ENCODE data around the gene ZDHHC1.
"Not testable (repeated sequence)": the region's sequence is repeated elsewhere in the genome, so short reads cannot be mapped to it uniquely, and the experiment has no call there.

ZDHHC1 gene

GRCh38 chr16:67390816-67391423, 25.4 kb downstream of the ZDHHC1 start:
- Mint-ChIP-seq H3K4me1 (ENCODE audit: low read depth) (peaks cover 9% of the 10 kb centered on the region), H3K27ac (no peak overlapping the region), H3K4me3 (no peak overlapping the region), H3K27me3 (peaks cover 24% of the 10 kb centered on the region), H3K9me3 (no peaks in the 10 kb centered on the region), H3K36me3 (ENCODE audit: low read depth) (no peaks in the 10 kb centered on the region)

- Mint-ChIP-seq H3K27me3 (peaks cover 16% of the 10 kb centered on the region), H3K4me1 (ENCODE audit: low read depth) (peaks cover 13% of the 10 kb centered on the region)
These were observed 26.1 kb downstream of the ZDHHC1 start for GRCh38 chr16:67389911-67390815.

GRCh38 chr16:67388591-67388990, 27.7 kb downstream of the ZDHHC1 start:
- H3K27me3 Mint-ChIP-seq: peaks cover 8% of the 10 kb centered on the region
- peaks cover 14% of the 10 kb centered on the region for H3K4me1 Mint-ChIP-seq (ENCODE audit: low read depth)
- no peak overlapping the region for H3K27ac Mint-ChIP-seq
- H3K36me3 Mint-ChIP-seq (ENCODE audit: low read depth): no peaks in the 10 kb centered on the region
- no peaks in the 10 kb centered on the region for H3K9me3 Mint-ChIP-seq
- no peak overlapping the region for H3K4me3 Mint-ChIP-seq

More at GRCh38 chr16:67389911-67390815, 26.1 kb downstream of the ZDHHC1 start:
- Mint-ChIP-seq H3K36me3 (ENCODE audit: low read depth) (no peaks in the 10 kb centered on the region), H3K27ac (no peak overlapping the region), H3K9me3 (no peaks in the 10 kb centered on the region), H3K4me3 (no peak overlapping the region)

GRCh38 chr16:67388191-67388590, 28.1 kb downstream of the ZDHHC1 start:
- H3K36me3 Mint-ChIP-seq (ENCODE audit: low read depth): no peaks in the 10 kb centered on the region
- H3K4me1 Mint-ChIP-seq (ENCODE audit: low read depth): peaks cover 14% of the 10 kb centered on the region
- H3K27ac Mint-ChIP-seq: no peak overlapping the region
- H3K4me3 Mint-ChIP-seq: no peak overlapping the region
- peaks cover 8% of the 10 kb centered on the region for H3K27me3 Mint-ChIP-seq
- H3K9me3 Mint-ChIP-seq: no peaks in the 10 kb centered on the region

GRCh38 chr16:67387479-67388079, 28.7 kb downstream of the ZDHHC1 start:
- H3K27ac Mint-ChIP-seq: no peak overlapping the region
- no peaks in the 10 kb centered on the region for H3K36me3 Mint-ChIP-seq (ENCODE audit: low read depth)
- H3K27me3 Mint-ChIP-seq: peaks cover 7% of the 10 kb centered on the region
- peaks cover 14% of the 10 kb centered on the region for H3K4me1 Mint-ChIP-seq (ENCODE audit: low read depth)
- no peak overlapping the region for H3K4me3 Mint-ChIP-seq
- no peaks in the 10 kb centered on the region for H3K9me3 Mint-ChIP-seq

GRCh38 chr16:67386861-67387455, 29.3 kb downstream of the ZDHHC1 start:
- peaks cover 1% of the 10 kb centered on the region for H3K27me3 Mint-ChIP-seq
- no peaks in the 10 kb centered on the region for H3K9me3 Mint-ChIP-seq
- H3K4me1 Mint-ChIP-seq (ENCODE audit: low read depth): peaks cover 14% of the 10 kb centered on the region
- no peaks in the 10 kb centered on the region for H3K36me3 Mint-ChIP-seq (ENCODE audit: low read depth)
- no peak overlapping the region for H3K27ac Mint-ChIP-seq
- no peak overlapping the region for H3K4me3 Mint-ChIP-seq

- Mint-ChIP-seq H3K36me3 (ENCODE audit: low read depth) (no peaks in the 10 kb centered on the region), H3K27ac (peak overlapping the region; percentile 57), H3K27me3 (no peaks in the 10 kb centered on the region), H3K4me1 (ENCODE audit: low read depth) (peaks cover 14% of the 10 kb centered on the region), H3K4me3 (no peak overlapping the region), H3K9me3 (no peaks in the 10 kb centered on the region)
These were observed 31.3 kb downstream of the ZDHHC1 start for GRCh38 chr16:67384778-67385510.

- Mint-ChIP-seq H3K27me3 (no peaks in the 10 kb centered on the region), H3K27ac (no peak overlapping the region), H3K9me3 (no peaks in the 10 kb centered on the region), H3K4me3 (no peak overlapping the region), H3K36me3 (ENCODE audit: low read depth) (no peaks in the 10 kb centered on the region), H3K4me1 (ENCODE audit: low read depth) (peaks cover 14% of the 10 kb centered on the region)
These were observed 33.0 kb downstream of the ZDHHC1 start for GRCh38 chr16:67383284-67383683.

GRCh38 chr16:67378642-67379041, 37.6 kb downstream of the ZDHHC1 start:
- Mint-ChIP-seq H3K4me3 (no peak overlapping the region), H3K36me3 (ENCODE audit: low read depth) (no peaks in the 10 kb centered on the region), H3K27ac (no peak overlapping the region), H3K27me3 (peaks cover 4% of the 10 kb centered on the region), H3K9me3 (no peaks in the 10 kb centered on the region), H3K4me1 (ENCODE audit: low read depth) (no peaks in the 10 kb centered on the region)

- H3K4me1 Mint-ChIP-seq (ENCODE audit: low read depth); H3K27me3 Mint-ChIP-seq; H3K9me3 Mint-ChIP-seq; H3K27ac Mint-ChIP-seq; H3K4me3 Mint-ChIP-seq; H3K36me3 Mint-ChIP-seq (ENCODE audit: low read depth): not testable (repeated sequence)
These were observed 40.3 kb downstream of the ZDHHC1 start for GRCh38 chr16:67376012-67376411.

GRCh38 chr16:67372664-67373063, 43.6 kb downstream of the ZDHHC1 start:
- Mint-ChIP-seq H3K9me3 (no peaks in the 10 kb centered on the region), H3K4me1 (ENCODE audit: low read depth) (no peaks in the 10 kb centered on the region), H3K27me3 (peaks cover 3% of the 10 kb centered on the region), H3K4me3 (no peak overlapping the region), H3K36me3 (ENCODE audit: low read depth) (no peaks in the 10 kb centered on the region), H3K27ac (no peak overlapping the region)

- no peak overlapping the region for H3K27ac Mint-ChIP-seq
- H3K36me3 Mint-ChIP-seq (ENCODE audit: low read depth): no peaks in the 10 kb centered on the region
- no peak overlapping the region for H3K4me3 Mint-ChIP-seq
- peaks cover 3% of the 10 kb centered on the region for H3K27me3 Mint-ChIP-seq
- H3K9me3 Mint-ChIP-seq: no peaks in the 10 kb centered on the region
- H3K4me1 Mint-ChIP-seq (ENCODE audit: low read depth): peaks cover 3% of the 10 kb centered on the region
These were observed 45.6 kb downstream of the ZDHHC1 start for GRCh38 chr16:67370661-67371060.

GRCh38 chr16:67364600-67365235, 51.6 kb downstream of the ZDHHC1 start:
- Mint-ChIP-seq H3K4me1 (ENCODE audit: low read depth) (peaks cover 14% of the 10 kb centered on the region), H3K27me3 (no peaks in the 10 kb centered on the region), H3K4me3 (no peak overlapping the region), H3K36me3 (ENCODE audit: low read depth) (no peaks in the 10 kb centered on the region), H3K9me3 (no peaks in the 10 kb centered on the region), H3K27ac (no peak overlapping the region)

GRCh38 chr16:67361038-67361437, 55.2 kb downstream of the ZDHHC1 start:
- Mint-ChIP-seq H3K4me1 (ENCODE audit: low read depth) (peaks cover 17% of the 10 kb centered on the region), H3K27ac (no peak overlapping the region), H3K9me3 (no peaks in the 10 kb centered on the region), H3K36me3 (ENCODE audit: low read depth) (no peaks in the 10 kb centered on the region), H3K4me3 (no peak overlapping the region), H3K27me3 (no peaks in the 10 kb centered on the region)

Measured in stimulated activated naive CD8-positive, alpha-beta T cell treated with anti-CD3 and anti-CD28 coated beads, Interleukin-15, Interleukin-2, amounts not matched to agents 100 ng/mL and 50 ng/mL, for 24 hours (primary cell).